ENCODE measurements around the gene TFAP2C.

TFAP2C gene

DNA sequence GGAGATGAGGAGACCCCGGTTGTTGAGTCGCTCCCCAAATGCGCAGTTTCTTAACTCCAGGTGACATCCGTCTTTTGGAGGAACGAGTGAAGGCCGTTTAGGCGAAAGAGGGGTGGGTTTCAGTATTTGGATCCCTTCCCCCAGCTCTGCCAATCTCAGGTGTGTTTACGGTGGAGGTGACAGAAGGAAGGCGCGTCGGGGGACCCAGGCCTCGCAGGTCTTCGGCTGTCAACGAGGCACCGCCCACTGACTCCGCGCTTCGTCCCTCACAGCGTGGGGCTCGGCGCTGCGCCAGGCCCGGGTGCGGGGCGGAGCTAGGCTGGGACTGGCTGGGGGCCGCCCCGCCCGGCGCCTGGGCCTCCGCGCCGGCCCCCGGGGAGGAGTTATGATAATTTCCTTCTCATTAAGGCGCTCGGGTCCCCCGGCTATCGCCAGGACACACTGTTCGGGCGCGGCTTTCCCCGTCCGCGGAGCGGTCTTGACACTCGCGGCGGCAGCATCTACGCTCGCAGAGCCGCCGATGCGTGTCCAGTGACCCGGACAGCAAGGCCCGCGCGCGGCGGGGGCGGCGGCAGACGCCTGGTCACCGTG is at the start of gene TFAP2C:
Gene TFAP2C, plus strand, starts transcription at position 434 of the 591 bp plus-strand sequence. CDS start 239 bp downstream, outside the sequence.
- Histone ChIP-seq H3K36me3 (ENCODE audit: control insufficient read depth in 2 of 2, insufficient read depth in 2 of 2, low read length in 2 of 2) (no peaks in the 10 kb centered on the region), H3K4me3 (ENCODE audit: low read length in 2 of 2) (peak within 1 kb of the TSS; percentile 57 to 67), H3K27me3 (ENCODE audit: control insufficient read depth in 2 of 2, insufficient read depth in 2 of 2, low read length in 2 of 2) (peaks cover 36 to 56% of the 10 kb centered on the region in 2 donors), H3K9ac (ENCODE audit: low read depth in 1 of 2, low read length in 2 of 2) (peak within 1 kb of the TSS in 1 of 2 donors; percentile 48), H3K9me3 (ENCODE audit: control insufficient read depth in 2 of 2, low read length in 2 of 2) (no peaks in the 10 kb centered on the region), H3K27ac (ENCODE audit: low read depth in 2 of 2, low read length in 2 of 2) (no peak within 1 kb of the TSS), H3K4me1 (ENCODE audit: control insufficient read depth in 2 of 2, insufficient read depth in 2 of 2, low read length in 2 of 2) (peaks cover 8 to 16% of the 10 kb centered on the region in 2 donors)

- H3K9ac ChIP-seq (ENCODE audit: low read depth in 1 of 2, low read length in 2 of 2): no peak overlapping the region
These were observed 48.9 kb upstream of the TFAP2C start for GRCh38 chr20:56580226-56580625.

GRCh38 chr20:56581701-56582100 is 47.4 kb upstream of the TFAP2C start:
- H3K27ac ChIP-seq (ENCODE audit: low read depth in 2 of 2, low read length in 2 of 2): no peak overlapping the region
- H3K9ac ChIP-seq (ENCODE audit: low read depth in 1 of 2, low read length in 2 of 2): no peak overlapping the region
- H3K36me3 ChIP-seq (ENCODE audit: control insufficient read depth in 2 of 2, insufficient read depth in 2 of 2, low read length in 2 of 2): no peaks in the 10 kb centered on the region
- H3K4me1 ChIP-seq (ENCODE audit: control insufficient read depth in 2 of 2, insufficient read depth in 2 of 2, low read length in 2 of 2): no peaks in the 10 kb centered on the region
- H3K9me3 ChIP-seq (ENCODE audit: control insufficient read depth in 2 of 2, low read length in 2 of 2): no peaks in the 10 kb centered on the region
- no peaks in the 10 kb centered on the region for H3K27me3 ChIP-seq (ENCODE audit: control insufficient read depth in 2 of 2, insufficient read depth in 2 of 2, low read length in 2 of 2)
- H3K4me3 ChIP-seq (ENCODE audit: low read length in 2 of 2): no peak overlapping the region

More at GRCh38 chr20:56580226-56580625, 48.9 kb upstream of the TFAP2C start:
- Histone ChIP-seq H3K27ac (ENCODE audit: low read depth in 2 of 2, low read length in 2 of 2) (no peak overlapping the region), H3K4me3 (ENCODE audit: low read length in 2 of 2) (no peak overlapping the region), H3K36me3 (ENCODE audit: control insufficient read depth in 2 of 2, insufficient read depth in 2 of 2, low read length in 2 of 2) (no peaks in the 10 kb centered on the region), H3K27me3 (ENCODE audit: control insufficient read depth in 2 of 2, insufficient read depth in 2 of 2, low read length in 2 of 2) (no peaks in the 10 kb centered on the region), H3K9me3 (ENCODE audit: control insufficient read depth in 2 of 2, low read length in 2 of 2) (no peaks in the 10 kb centered on the region), H3K4me1 (ENCODE audit: control insufficient read depth in 2 of 2, insufficient read depth in 2 of 2, low read length in 2 of 2) (no peaks in the 10 kb centered on the region)

DNA sequence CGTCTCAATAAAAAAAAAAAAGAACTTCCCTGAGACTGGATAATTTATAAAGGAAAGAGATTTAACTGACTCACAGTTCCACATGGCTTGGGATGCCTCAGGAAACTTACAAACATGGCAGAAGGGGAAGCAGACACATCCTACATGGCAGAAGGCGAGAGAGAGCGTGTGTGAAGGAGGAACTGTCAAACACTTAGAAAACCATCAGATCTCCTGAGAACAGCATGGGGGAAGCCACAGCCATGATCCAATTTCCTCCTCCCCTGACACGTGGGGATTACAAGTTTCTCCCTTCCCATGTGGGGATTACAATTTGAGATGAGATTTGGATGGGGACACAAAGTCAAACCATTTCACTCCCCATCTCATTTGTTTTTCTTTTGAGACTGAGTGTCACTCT is 46.6 kb upstream of the TFAP2C start:
- Histone ChIP-seq H3K36me3 (ENCODE audit: control insufficient read depth in 2 of 2, insufficient read depth in 2 of 2, low read length in 2 of 2) (no peaks in the 10 kb centered on the region), H3K27ac (ENCODE audit: low read depth in 2 of 2, low read length in 2 of 2) (no peak overlapping the region), H3K9me3 (ENCODE audit: control insufficient read depth in 2 of 2, low read length in 2 of 2) (no peaks in the 10 kb centered on the region), H3K9ac (ENCODE audit: low read depth in 1 of 2, low read length in 2 of 2) (no peak overlapping the region), H3K27me3 (ENCODE audit: control insufficient read depth in 2 of 2, insufficient read depth in 2 of 2, low read length in 2 of 2) (no peaks in the 10 kb centered on the region), H3K4me3 (ENCODE audit: low read length in 2 of 2) (no peak overlapping the region), H3K4me1 (ENCODE audit: control insufficient read depth in 2 of 2, insufficient read depth in 2 of 2, low read length in 2 of 2) (no peaks in the 10 kb centered on the region)

- no peak overlapping the region for H3K27ac ChIP-seq (ENCODE audit: low read depth in 2 of 2, low read length in 2 of 2)
- H3K4me3 ChIP-seq (ENCODE audit: low read length in 2 of 2): no peak overlapping the region
- no peaks in the 10 kb centered on the region for H3K27me3 ChIP-seq (ENCODE audit: control insufficient read depth in 2 of 2, insufficient read depth in 2 of 2, low read length in 2 of 2)
- no peaks in the 10 kb centered on the region for H3K36me3 ChIP-seq (ENCODE audit: control insufficient read depth in 2 of 2, insufficient read depth in 2 of 2, low read length in 2 of 2)
- H3K9me3 ChIP-seq (ENCODE audit: control insufficient read depth in 2 of 2, low read length in 2 of 2): no peaks in the 10 kb centered on the region
- H3K9ac ChIP-seq (ENCODE audit: low read depth in 1 of 2, low read length in 2 of 2): no peak overlapping the region
- H3K4me1 ChIP-seq (ENCODE audit: control insufficient read depth in 2 of 2, insufficient read depth in 2 of 2, low read length in 2 of 2): no peaks in the 10 kb centered on the region
These were observed 44.2 kb upstream of the TFAP2C start for GRCh38 chr20:56584916-56585315.

- Histone ChIP-seq H3K9ac (ENCODE audit: low read depth in 1 of 2, low read length in 2 of 2) (no peak overlapping the region), H3K4me3 (ENCODE audit: low read length in 2 of 2) (no peak overlapping the region), H3K27me3 (ENCODE audit: control insufficient read depth in 2 of 2, insufficient read depth in 2 of 2, low read length in 2 of 2) (no peaks in the 10 kb centered on the region), H3K36me3 (ENCODE audit: control insufficient read depth in 2 of 2, insufficient read depth in 2 of 2, low read length in 2 of 2) (no peaks in the 10 kb centered on the region), H3K4me1 (ENCODE audit: control insufficient read depth in 2 of 2, insufficient read depth in 2 of 2, low read length in 2 of 2) (no peaks in the 10 kb centered on the region), H3K9me3 (ENCODE audit: control insufficient read depth in 2 of 2, low read length in 2 of 2) (no peaks in the 10 kb centered on the region), H3K27ac (ENCODE audit: low read depth in 2 of 2, low read length in 2 of 2) (no peak overlapping the region)
These were observed 41.6 kb upstream of the TFAP2C start for GRCh38 chr20:56587307-56588041.

DNA sequence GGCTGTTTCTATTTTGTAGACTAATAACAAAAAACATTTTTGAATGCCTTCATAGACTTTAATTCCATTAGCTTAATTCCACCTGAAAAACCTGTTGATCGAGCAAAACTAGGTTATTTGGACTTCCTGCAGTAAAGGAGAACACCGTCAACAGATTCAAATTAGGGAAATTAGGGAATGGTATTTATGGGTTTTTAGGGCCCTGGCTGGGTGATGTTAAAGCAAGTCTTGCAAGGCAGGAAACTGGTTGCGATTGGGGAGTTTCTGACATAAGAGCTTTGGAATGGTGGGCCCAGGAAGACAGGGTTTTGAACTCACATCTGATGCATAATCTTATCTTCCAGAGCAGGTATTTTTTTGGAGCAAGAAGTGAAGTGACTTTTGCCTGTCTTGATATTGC is 40.1 kb upstream of the TFAP2C start:
- no peak overlapping the region for H3K9ac ChIP-seq (ENCODE audit: low read depth in 1 of 2, low read length in 2 of 2)
- no peak overlapping the region for H3K4me3 ChIP-seq (ENCODE audit: low read length in 2 of 2)
- H3K36me3 ChIP-seq (ENCODE audit: control insufficient read depth in 2 of 2, insufficient read depth in 2 of 2, low read length in 2 of 2): no peaks in the 10 kb centered on the region
- H3K27ac ChIP-seq (ENCODE audit: low read depth in 2 of 2, low read length in 2 of 2): no peak overlapping the region
- no peaks in the 10 kb centered on the region for H3K4me1 ChIP-seq (ENCODE audit: control insufficient read depth in 2 of 2, insufficient read depth in 2 of 2, low read length in 2 of 2)
- H3K9me3 ChIP-seq (ENCODE audit: control insufficient read depth in 2 of 2, low read length in 2 of 2): no peaks in the 10 kb centered on the region
- no peaks in the 10 kb centered on the region for H3K27me3 ChIP-seq (ENCODE audit: control insufficient read depth in 2 of 2, insufficient read depth in 2 of 2, low read length in 2 of 2)

- Histone ChIP-seq H3K9me3 (ENCODE audit: control insufficient read depth in 2 of 2, low read length in 2 of 2) (no peaks in the 10 kb centered on the region), H3K27me3 (ENCODE audit: control insufficient read depth in 2 of 2, insufficient read depth in 2 of 2, low read length in 2 of 2) (no peaks in the 10 kb centered on the region), H3K36me3 (ENCODE audit: control insufficient read depth in 2 of 2, insufficient read depth in 2 of 2, low read length in 2 of 2) (no peaks in the 10 kb centered on the region), H3K4me3 (ENCODE audit: low read length in 2 of 2) (no peak overlapping the region), H3K9ac (ENCODE audit: low read depth in 1 of 2, low read length in 2 of 2) (no peak overlapping the region), H3K27ac (ENCODE audit: low read depth in 2 of 2, low read length in 2 of 2) (no peak overlapping the region), H3K4me1 (ENCODE audit: control insufficient read depth in 2 of 2, insufficient read depth in 2 of 2, low read length in 2 of 2) (no peaks in the 10 kb centered on the region)
These were observed 39.5 kb upstream of the TFAP2C start for GRCh38 chr20:56589633-56590032.

GRCh38 chr20:56590888-56591287 is 38.2 kb upstream of the TFAP2C start:
- no peak overlapping the region for H3K27ac ChIP-seq (ENCODE audit: low read depth in 2 of 2, low read length in 2 of 2)
- no peaks in the 10 kb centered on the region for H3K4me1 ChIP-seq (ENCODE audit: control insufficient read depth in 2 of 2, insufficient read depth in 2 of 2, low read length in 2 of 2)
- no peaks in the 10 kb centered on the region for H3K27me3 ChIP-seq (ENCODE audit: control insufficient read depth in 2 of 2, insufficient read depth in 2 of 2, low read length in 2 of 2)
- no peak overlapping the region for H3K4me3 ChIP-seq (ENCODE audit: low read length in 2 of 2)
- H3K9ac ChIP-seq (ENCODE audit: low read depth in 1 of 2, low read length in 2 of 2): no peak overlapping the region
- no peaks in the 10 kb centered on the region for H3K9me3 ChIP-seq (ENCODE audit: control insufficient read depth in 2 of 2, low read length in 2 of 2)
- H3K36me3 ChIP-seq (ENCODE audit: control insufficient read depth in 2 of 2, insufficient read depth in 2 of 2, low read length in 2 of 2): no peaks in the 10 kb centered on the region

DNA sequence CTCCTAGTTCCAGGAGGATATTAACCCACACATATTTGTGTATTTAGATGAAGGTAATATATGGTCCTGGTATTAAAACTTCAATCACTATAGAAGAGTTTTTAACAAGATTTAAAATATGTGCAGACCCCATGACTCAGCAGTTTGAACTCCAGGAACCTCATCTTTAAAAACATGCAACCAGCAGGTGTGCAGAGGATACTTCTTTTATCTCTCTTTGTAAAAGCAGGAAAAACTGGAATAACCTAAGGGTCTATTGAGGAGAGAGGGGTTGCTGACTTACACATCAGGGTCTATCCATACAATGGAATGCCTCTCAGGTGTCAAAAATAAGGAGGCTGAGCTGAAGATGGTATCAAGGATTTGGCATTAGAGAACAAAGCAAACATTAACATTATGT is 36.9 kb upstream of the TFAP2C start:
- H3K36me3 ChIP-seq (ENCODE audit: control insufficient read depth in 2 of 2, insufficient read depth in 2 of 2, low read length in 2 of 2): no peaks in the 10 kb centered on the region
- no peaks in the 10 kb centered on the region for H3K27me3 ChIP-seq (ENCODE audit: control insufficient read depth in 2 of 2, insufficient read depth in 2 of 2, low read length in 2 of 2)
- no peak overlapping the region for H3K4me3 ChIP-seq (ENCODE audit: low read length in 2 of 2)
- H3K9me3 ChIP-seq (ENCODE audit: control insufficient read depth in 2 of 2, low read length in 2 of 2): no peaks in the 10 kb centered on the region
- no peak overlapping the region for H3K27ac ChIP-seq (ENCODE audit: low read depth in 2 of 2, low read length in 2 of 2)
- H3K9ac ChIP-seq (ENCODE audit: low read depth in 1 of 2, low read length in 2 of 2): no peak overlapping the region
- no peaks in the 10 kb centered on the region for H3K4me1 ChIP-seq (ENCODE audit: control insufficient read depth in 2 of 2, insufficient read depth in 2 of 2, low read length in 2 of 2)
